ENCODE results near the gene RPE65. TPM values are rescaled to one million over a fixed set of nuclear protein-coding genes. Genes with fewer than 3 reads are reported as not detected.

RPE65 gene
- total and polyA plus RNA-seq, 2 donors (not counting 3 experiments of a cell fraction or from before 2014, with no cell fraction given) = not detected

- Histone ChIP-seq H3K4me1 (ENCODE audit: control insufficient read depth, extremely low read depth, insufficient read depth, low read length) (no peaks in the 10 kb centered on the region), H3K27me3 (ENCODE audit: control insufficient read depth in 2 of 2, insufficient read depth in 2 of 2, low read length in 2 of 2) (peaks cover 10 to 20% of the 10 kb centered on the region in 2 experiments), H3K27ac (ENCODE audit: insufficient read depth, low read depth, low read length) (no peak overlapping the region), H3K9me1 (replicated peaks; ENCODE audit: control insufficient read depth, extremely low read depth, insufficient read depth, low read length) (no peaks in the 10 kb centered on the region), H3K36me3 (ENCODE audit: control insufficient read depth in 2 of 2, extremely low read depth in 1 of 2, insufficient read depth in 2 of 2, low read length in 2 of 2) (no peaks in the 10 kb centered on the region), H3K79me2 (ENCODE audit: control insufficient read depth, insufficient read depth, low read length) (no peaks in the 10 kb centered on the region), H4K20me1 (replicated peaks; ENCODE audit: control insufficient read depth, extremely low read depth, insufficient read depth, low read length) (no peaks in the 10 kb centered on the region), H3K4me2 (ENCODE audit: insufficient read depth, low read length) (no peak overlapping the region), H3K9me3 (replicated peaks; ENCODE audit: control insufficient read depth, insufficient read depth, low read length) (no peaks in the 10 kb centered on the region), H2AFZ (ENCODE audit: low read depth, low read length) (no peak overlapping the region), H3K4me3 (replicated peaks in 1 of 3; ENCODE audit: insufficient read depth in 1 of 3, low read depth in 1 of 3, low read length in 3 of 3) (no peak overlapping the region), H3K9ac (replicated peaks; ENCODE audit: extremely low read depth, insufficient read depth, low read length) (no peak overlapping the region)
- ChIA-PET CTCF (no interaction called here), POLR2A (no interaction called here)
- intact Hi-C loops (cut with micrococcal nuclease) = no loop called here
- TF ChIP-seq POLR2A (IDR thresholded peaks at IDR 0.05; ENCODE audit: low read depth, low read length) (no peak), POLR2AphosphoS5 (IDR thresholded peaks at IDR 0.05; ENCODE audit: insufficient read depth, low read depth, low read length) (no peak), MYC (IDR thresholded peaks at IDR 0.05; ENCODE audit: low read depth, low read length) (no peak), EZH2 (IDR thresholded peaks at IDR 0.05; ENCODE audit: borderline replicate concordance, low read depth, low read length, severe bottlenecking) (no peak), JUN (IDR thresholded peaks at IDR 0.05; ENCODE audit: borderline replicate concordance, insufficient read depth, insufficient read length, low read depth) (no peak), FOS (IDR thresholded peaks at IDR 0.05; ENCODE audit: borderline replicate concordance, insufficient read depth, low read length) (no peak), GATA2 (IDR thresholded peaks at IDR 0.05; ENCODE audit: insufficient read depth, insufficient read length, low read depth, low read length) (no peak), MAX (IDR thresholded peaks at IDR 0.05; ENCODE audit: insufficient read depth, insufficient read length) (no peak)
- FAIRE-seq (no peak), DNase-seq (ENCODE audit: low read depth, low spot score) (no peak)
- no TSS peak for BruUV-seq (replicated peaks)
- dilution Hi-C loops (cut with MboI; ENCODE audit: extremely low pct_ligation_motif_present, low sequenced_read_pairs) = no loop called here
These were observed 11.4 kb downstream of the RPE65 start for GRCh38 chr1:68438310-68438709.

- DNase-seq (ENCODE audit: low read depth, low spot score) (no peak), FAIRE-seq (no peak)
- ChIA-PET POLR2A (no interaction called here), CTCF (interaction anchor here (1.3 to 2.1 kb wide), 2 partner anchors 9 to 10 kb away, joined by 3 to 9 read pairs; no protein-coding TSS in a partner anchor)
- Histone ChIP-seq H3K9me3 (replicated peaks; ENCODE audit: control insufficient read depth, insufficient read depth, low read length) (no peaks in the 10 kb centered on the region), H2AFZ (ENCODE audit: low read depth, low read length) (no peak overlapping the region), H3K4me3 (replicated peaks in 1 of 3; ENCODE audit: insufficient read depth in 1 of 3, low read depth in 1 of 3, low read length in 3 of 3) (no peak overlapping the region), H3K27me3 (ENCODE audit: control insufficient read depth in 2 of 2, insufficient read depth in 2 of 2, low read length in 2 of 2) (peaks cover 12 to 16% of the 10 kb centered on the region in 2 experiments), H3K4me1 (ENCODE audit: control insufficient read depth, extremely low read depth, insufficient read depth, low read length) (no peaks in the 10 kb centered on the region), H4K20me1 (replicated peaks; ENCODE audit: control insufficient read depth, extremely low read depth, insufficient read depth, low read length) (no peaks in the 10 kb centered on the region), H3K36me3 (ENCODE audit: control insufficient read depth in 2 of 2, extremely low read depth in 1 of 2, insufficient read depth in 2 of 2, low read length in 2 of 2) (no peaks in the 10 kb centered on the region), H3K4me2 (ENCODE audit: insufficient read depth, low read length) (no peak overlapping the region), H3K27ac (ENCODE audit: insufficient read depth, low read depth, low read length) (no peak overlapping the region), H3K9me1 (replicated peaks; ENCODE audit: control insufficient read depth, extremely low read depth, insufficient read depth, low read length) (no peaks in the 10 kb centered on the region), H3K79me2 (ENCODE audit: control insufficient read depth, insufficient read depth, low read length) (no peaks in the 10 kb centered on the region), H3K9ac (replicated peaks; ENCODE audit: extremely low read depth, insufficient read depth, low read length) (no peak overlapping the region)
- dilution Hi-C loops (cut with MboI; ENCODE audit: extremely low pct_ligation_motif_present, low sequenced_read_pairs) (no loop called here), intact Hi-C loops (cut with micrococcal nuclease) (no loop called here)
- BruUV-seq (replicated peaks) = no TSS peak
- TF ChIP-seq FOS (IDR thresholded peaks at IDR 0.05; ENCODE audit: borderline replicate concordance, insufficient read depth, low read length) (no peak), MYC (IDR thresholded peaks at IDR 0.05; ENCODE audit: low read depth, low read length) (no peak), MAX (IDR thresholded peaks at IDR 0.05; ENCODE audit: insufficient read depth, insufficient read length) (no peak), GATA2 (IDR thresholded peaks at IDR 0.05; ENCODE audit: insufficient read depth, insufficient read length, low read depth, low read length) (no peak)
These were observed 16.4 kb downstream of the RPE65 start for GRCh38 chr1:68433395-68433794.
